HepG2 (cell line): Measurements from ENCODE around the gene COX6A2. TPM values are rescaled to one million over a fixed set of nuclear protein-coding genes. Genes with fewer than 3 reads are reported as not detected.

Experiments
- ATAC-seq: fragments of 200-7000 bp; cut with Tn5 transposase; 3 replicates; pipeline ENCODE4 v1.9.1; 2020; ENCODE audit warnings: mild to moderate bottlenecking, moderate library complexity
- BruUV-seq: library from RNA; stranded (reverse); fragments of 400-500 nt; replicated peaks from 2 replicates; lab custom pipeline; 2021; lab: Mats Ljungman, UMichigan
- CTCF ChIA-PET: fragments of 300-600 bp; formaldehyde crosslinking; extraction: SDS; loops from one replicate; lab custom pipeline; 2021; ENCODE audit warnings: low total read pairs, inconsistent platforms, low intra/inter-chr PET ratio; lab: Yijun Ruan, JAX
- POLR2A ChIA-PET: fragments of 350-600 bp; sonication (Branson Sonifier 250); formaldehyde crosslinking; loops from one replicate; lab custom pipeline; 2020; ENCODE audit warnings: antibody characterized with exemption, inconsistent platforms; lab: Yijun Ruan, JAX
- DNase-seq: peaks from one replicate; pipeline ENCODE4 v3.0.0-alpha.2; 2015; ENCODE audit warnings: low spot score
- FAIRE-seq: peaks from 3 replicates; lab custom pipeline; 2011; peaks lifted over from hg19 to GRCh38; lab: Jason Lieb, UNC
- H2AFZ ChIP-seq: one replicate; pipeline ENCODE4 v1.6.1; 2011; ENCODE audit warnings: low read length, inconsistent platforms
- H3K27ac ChIP-seq: fragments of 300-600 bp; 3 replicates; pipeline ENCODE4 v1.8.0; 2011; ENCODE audit warnings: mixed run types, mild to moderate bottlenecking, mixed read lengths, low read length, inconsistent platforms; ENCODE audit not compliant: insufficient read depth; ENCODE audit errors: extremely low read length
- H3K27me3 ChIP-seq, 2 experiments: fragments of 200-600 bp in 1 of 2; 2 replicates in 1 of 2; 3 replicates in 1 of 2; pipeline versions ENCODE4 v1.6.0 to v1.8.0; 2011; ENCODE audit warnings: low read length in 2 of 2, mild to moderate bottlenecking in 2 of 2, moderate library complexity in 2 of 2, inconsistent platforms in 1 of 2; ENCODE audit not compliant: insufficient read depth in 2 of 2, control insufficient read depth in 1 of 2
- H3K36me3 ChIP-seq, 2 experiments: fragments of 200-600 bp in 1 of 2; replicated peaks in 1 of 2; 2 replicates in 1 of 2; 3 replicates in 1 of 2; pipeline versions ENCODE4 v1.5.1 to v1.8.0; 2011; ENCODE audit warnings: low read length in 2 of 2, inconsistent platforms in 1 of 2; ENCODE audit not compliant: insufficient read depth in 2 of 2, control insufficient read depth in 1 of 2
- H3K4me1 ChIP-seq: 2 replicates; pipeline ENCODE4 v1.5.1; 2012; ENCODE audit warnings: low read length, inconsistent platforms; ENCODE audit not compliant: insufficient read depth
- H3K4me2 ChIP-seq: 2 replicates; pipeline ENCODE4 v1.6.0; 2011; ENCODE audit warnings: low read depth, low read length, inconsistent platforms
- H3K4me3 ChIP-seq, 3 experiments: fragments of 200-600 bp in 1 of 3; sonication (generic), shearing (Covaris generic) in 1 of 3; replicated peaks in 1 of 3; 2 replicates each; pipeline ENCODE4 v1.5.1; 2011 to 2016; ENCODE audit warnings: low read length in 3 of 3, inconsistent platforms in 2 of 3, low read depth in 2 of 3, mild to moderate bottlenecking in 2 of 3, control low read depth in 1 of 3, mixed read lengths in 1 of 3; ENCODE audit not compliant: insufficient read depth in 1 of 3
- H3K79me2 ChIP-seq: one replicate; pipeline ENCODE4 v1.6.1; 2011; ENCODE audit warnings: low read length, inconsistent platforms; ENCODE audit not compliant: insufficient read depth
- H3K9ac ChIP-seq: 2 replicates; pipeline ENCODE4 v1.6.0; 2011; ENCODE audit warnings: mild to moderate bottlenecking, low read depth, low read length, inconsistent platforms; ENCODE audit not compliant: insufficient read depth
- H3K9me3 ChIP-seq: 2 replicates; pipeline ENCODE4 v1.5.1; 2012; ENCODE audit warnings: mild to moderate bottlenecking, low read length
- H4K20me1 ChIP-seq: 2 replicates; pipeline ENCODE4 v1.6.0; 2011; ENCODE audit warnings: inconsistent platforms, mild to moderate bottlenecking, low read length, moderate library complexity; ENCODE audit not compliant: insufficient read depth
- FOXK1 ChIP-seq: sonication (generic); formaldehyde crosslinking; IDR thresholded peaks from 2 replicates; pipeline ENCODE4 v1.4.0; 2020; ENCODE audit warnings: low read depth, missing genetic modification reagents, borderline replicate concordance
- NR3C1 ChIP-seq: sonication (generic); formaldehyde crosslinking; IDR thresholded peaks from 2 replicates; pipeline ENCODE4 v1.4.0; 2020; ENCODE audit warnings: missing genetic modification reagents
- RFX3 ChIP-seq: IDR thresholded peaks from 2 replicates; pipeline ENCODE4 v1.6.1; 2016; ENCODE audit warnings: missing biosample characterization, missing genetic modification reagents
- SAP130 ChIP-seq: IDR thresholded peaks from 2 replicates; pipeline ENCODE4 v1.6.1; 2016; ENCODE audit warnings: low read depth
- ZNF180 ChIP-seq: sonication (generic); formaldehyde crosslinking; IDR thresholded peaks from 2 replicates; pipeline ENCODE4 v1.4.0; 2020; ENCODE audit warnings: low read depth, missing genetic modification reagents, borderline replicate concordance
- ZNF674 ChIP-seq: sonication (generic); formaldehyde crosslinking; IDR thresholded peaks from 2 replicates; pipeline ENCODE4 v1.5.0; 2020; ENCODE audit warnings: low read depth, mild to moderate bottlenecking, missing genetic modification reagents
- WGBS: methylation state at CpG from one replicate; pipeline ENCODE4 v1.1.6; 2017; ENCODE audit warnings: low lambda C conversion rate; 5-methylcytosine and 5-hydroxymethylcytosine counted together
- in situ Hi-C: cut with HindIII; loops from 2 replicates; pipeline ENCODE4 v1.10.0; 2017; ENCODE audit warnings: low pct_unique_long_range_greater_than_20kb; ENCODE audit not compliant: extremely low pct_ligation_motif_present
- intact Hi-C: fragments of 100-400 bp; cut with micrococcal nuclease; formaldehyde crosslinking; loops from one replicate; pipeline ENCODE4 v1.10.0; 2022; ENCODE audit not compliant: unreplicated experiment
- polyA plus RNA-seq, 8 experiments: library from polyadenylated mRNA; depleted of rRNA in 3 of 8; stranded (reverse) in 7 of 8; unstranded in 1 of 8; fragments of >200 nt; fragmentation: Illumina TruSeq in 4 of 8; extraction: Trizol in 4 of 8; gene quantifications; 2 replicates each; pipeline versions ENCODE4 v1.2.1 to v1.2.3, GENCODE V29; 2011 to 2016; ENCODE audit warnings: low read depth in 4 of 8, missing spikeins in 1 of 8, mixed read lengths in 1 of 8; ENCODE audit not compliant: insufficient read depth in 1 of 8
- total RNA-seq, 5 experiments: library from RNA; depleted of rRNA; stranded (reverse); fragments of >200 nt; fragmentation: Illumina TruSeq; extraction: Trizol; gene quantifications; 2 replicates each; pipeline ENCODE4 v1.2.3, GENCODE V29; 2016; ENCODE audit warnings: low read depth in 1 of 5
- TF ChIP-seq, protein P1 (sequence below), 2 experiments: fragments of 450-650 bp in 1 of 2; sonication (generic) in 1 of 2; formaldehyde crosslinking in 1 of 2; IDR thresholded peaks; 2 replicates each; pipeline versions ENCODE4 v1.6.1 to v1.8.0; 2016 to 2022; ENCODE audit warnings: antibody characterized with exemption in 1 of 2, mild to moderate bottlenecking in 1 of 2, missing genetic modification reagents in 1 of 2
- TF ChIP-seq, protein P2 (sequence below): sonication (generic); formaldehyde crosslinking; IDR thresholded peaks from 2 replicates; pipeline ENCODE4 v1.5.1; 2020; ENCODE audit warnings: mild to moderate bottlenecking, missing genetic modification reagents, borderline replicate concordance
- TF ChIP-seq, protein P3 (sequence below): sonication (generic); formaldehyde crosslinking; IDR thresholded peaks from 2 replicates; pipeline ENCODE4 v1.4.0; 2020; ENCODE audit warnings: missing genetic modification reagents

The COX6A2 gene
- total and polyA plus RNA-seq, 2 of the 13 experiments (the other 11 are each of a cell fraction or from before 2014, with no cell fraction given), result not detected

DNA sequence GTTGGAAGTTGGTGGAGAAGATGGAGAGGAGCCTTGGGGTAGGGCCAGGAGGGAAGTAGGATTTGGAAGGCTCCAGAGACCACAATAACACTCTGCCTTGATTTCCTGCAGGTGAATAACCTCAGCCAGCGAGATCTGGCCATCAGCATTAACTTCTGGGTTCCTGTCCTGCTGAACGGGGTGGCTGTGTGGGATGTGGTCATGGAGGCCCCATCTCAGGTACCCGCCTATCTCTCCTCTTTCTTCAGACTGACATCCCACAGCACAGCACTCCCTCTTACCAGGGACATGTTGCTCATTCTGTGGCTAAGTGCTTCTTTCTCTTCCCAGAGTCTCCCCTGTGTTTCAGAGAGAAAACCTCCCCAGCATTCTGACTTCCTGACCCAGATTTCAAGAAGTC is 4.9 kb downstream of the COX6A2 start:
- in situ Hi-C loops (no loop called here), intact Hi-C loops (no loop called here)
- DNase-seq, result no peak
- no TSS peak for BruUV-seq
- H3K9ac ChIP-seq, result no peak overlapping the region
- WGBS, result 0% methylated on average over 3 of the region's 3 CpGs
- no peaks in the 10 kb centered on the region for H3K9me3 ChIP-seq
- no peak for FAIRE-seq
- H3K27ac ChIP-seq, result no peak overlapping the region
- peaks cover 0 to 18% of the 10 kb centered on the region in 2 experiments; a peak in 4 of 5 replicates for H3K27me3 ChIP-seq
- ATAC-seq, result no peak
- H3K4me3 ChIP-seq, result no peak overlapping the region
- H3K4me1 ChIP-seq, result no peaks in the 10 kb centered on the region
- H3K36me3 ChIP-seq, result no peaks in the 10 kb centered on the region
- ChIA-PET POLR2A (no interaction called here), CTCF (no interaction called here)
- no peak overlapping the region for H2AFZ ChIP-seq
- no peaks in the 10 kb centered on the region for H4K20me1 ChIP-seq
- H3K79me2 ChIP-seq, result no peaks in the 10 kb centered on the region
- no peak overlapping the region for H3K4me2 ChIP-seq
- TF ChIP-seq SAP130 (CRISPR knock-in tag) (no peak), ZNF180 (CRISPR knock-in tag) (no peak), RFX3 (CRISPR knock-in tag) (no peak), FOXK1 (no peak), ZNF674 (CRISPR knock-in tag) (no peak), NR3C1 (CRISPR knock-in tag) (no peak)
- TF ChIP-seq, protein P1, sequence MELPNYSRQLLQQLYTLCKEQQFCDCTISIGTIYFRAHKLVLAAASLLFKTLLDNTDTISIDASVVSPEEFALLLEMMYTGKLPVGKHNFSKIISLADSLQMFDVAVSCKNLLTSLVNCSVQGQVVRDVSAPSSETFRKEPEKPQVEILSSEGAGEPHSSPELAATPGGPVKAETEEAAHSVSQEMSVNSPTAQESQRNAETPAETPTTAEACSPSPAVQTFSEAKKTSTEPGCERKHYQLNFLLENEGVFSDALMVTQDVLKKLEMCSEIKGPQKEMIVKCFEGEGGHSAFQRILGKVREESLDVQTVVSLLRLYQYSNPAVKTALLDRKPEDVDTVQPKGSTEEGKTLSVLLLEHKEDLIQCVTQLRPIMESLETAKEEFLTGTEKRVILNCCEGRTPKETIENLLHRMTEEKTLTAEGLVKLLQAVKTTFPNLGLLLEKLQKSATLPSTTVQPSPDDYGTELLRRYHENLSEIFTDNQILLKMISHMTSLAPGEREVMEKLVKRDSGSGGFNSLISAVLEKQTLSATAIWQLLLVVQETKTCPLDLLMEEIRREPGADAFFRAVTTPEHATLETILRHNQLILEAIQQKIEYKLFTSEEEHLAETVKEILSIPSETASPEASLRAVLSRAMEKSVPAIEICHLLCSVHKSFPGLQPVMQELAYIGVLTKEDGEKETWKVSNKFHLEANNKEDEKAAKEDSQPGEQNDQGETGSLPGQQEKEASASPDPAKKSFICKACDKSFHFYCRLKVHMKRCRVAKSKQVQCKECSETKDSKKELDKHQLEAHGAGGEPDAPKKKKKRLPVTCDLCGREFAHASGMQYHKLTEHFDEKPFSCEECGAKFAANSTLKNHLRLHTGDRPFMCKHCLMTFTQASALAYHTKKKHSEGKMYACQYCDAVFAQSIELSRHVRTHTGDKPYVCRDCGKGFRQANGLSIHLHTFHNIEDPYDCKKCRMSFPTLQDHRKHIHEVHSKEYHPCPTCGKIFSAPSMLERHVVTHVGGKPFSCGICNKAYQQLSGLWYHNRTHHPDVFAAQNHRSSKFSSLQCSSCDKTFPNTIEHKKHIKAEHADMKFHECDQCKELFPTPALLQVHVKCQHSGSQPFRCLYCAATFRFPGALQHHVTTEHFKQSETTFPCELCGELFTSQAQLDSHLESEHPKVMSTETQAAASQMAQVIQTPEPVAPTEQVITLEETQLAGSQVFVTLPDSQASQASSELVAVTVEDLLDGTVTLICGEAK (IDR thresholded peaks at IDR 0.05), result no peak
- TF ChIP-seq, protein P1 (CRISPR knock-in tag; IDR thresholded peaks at IDR 0.05), result no peak
- TF ChIP-seq, protein P2, sequence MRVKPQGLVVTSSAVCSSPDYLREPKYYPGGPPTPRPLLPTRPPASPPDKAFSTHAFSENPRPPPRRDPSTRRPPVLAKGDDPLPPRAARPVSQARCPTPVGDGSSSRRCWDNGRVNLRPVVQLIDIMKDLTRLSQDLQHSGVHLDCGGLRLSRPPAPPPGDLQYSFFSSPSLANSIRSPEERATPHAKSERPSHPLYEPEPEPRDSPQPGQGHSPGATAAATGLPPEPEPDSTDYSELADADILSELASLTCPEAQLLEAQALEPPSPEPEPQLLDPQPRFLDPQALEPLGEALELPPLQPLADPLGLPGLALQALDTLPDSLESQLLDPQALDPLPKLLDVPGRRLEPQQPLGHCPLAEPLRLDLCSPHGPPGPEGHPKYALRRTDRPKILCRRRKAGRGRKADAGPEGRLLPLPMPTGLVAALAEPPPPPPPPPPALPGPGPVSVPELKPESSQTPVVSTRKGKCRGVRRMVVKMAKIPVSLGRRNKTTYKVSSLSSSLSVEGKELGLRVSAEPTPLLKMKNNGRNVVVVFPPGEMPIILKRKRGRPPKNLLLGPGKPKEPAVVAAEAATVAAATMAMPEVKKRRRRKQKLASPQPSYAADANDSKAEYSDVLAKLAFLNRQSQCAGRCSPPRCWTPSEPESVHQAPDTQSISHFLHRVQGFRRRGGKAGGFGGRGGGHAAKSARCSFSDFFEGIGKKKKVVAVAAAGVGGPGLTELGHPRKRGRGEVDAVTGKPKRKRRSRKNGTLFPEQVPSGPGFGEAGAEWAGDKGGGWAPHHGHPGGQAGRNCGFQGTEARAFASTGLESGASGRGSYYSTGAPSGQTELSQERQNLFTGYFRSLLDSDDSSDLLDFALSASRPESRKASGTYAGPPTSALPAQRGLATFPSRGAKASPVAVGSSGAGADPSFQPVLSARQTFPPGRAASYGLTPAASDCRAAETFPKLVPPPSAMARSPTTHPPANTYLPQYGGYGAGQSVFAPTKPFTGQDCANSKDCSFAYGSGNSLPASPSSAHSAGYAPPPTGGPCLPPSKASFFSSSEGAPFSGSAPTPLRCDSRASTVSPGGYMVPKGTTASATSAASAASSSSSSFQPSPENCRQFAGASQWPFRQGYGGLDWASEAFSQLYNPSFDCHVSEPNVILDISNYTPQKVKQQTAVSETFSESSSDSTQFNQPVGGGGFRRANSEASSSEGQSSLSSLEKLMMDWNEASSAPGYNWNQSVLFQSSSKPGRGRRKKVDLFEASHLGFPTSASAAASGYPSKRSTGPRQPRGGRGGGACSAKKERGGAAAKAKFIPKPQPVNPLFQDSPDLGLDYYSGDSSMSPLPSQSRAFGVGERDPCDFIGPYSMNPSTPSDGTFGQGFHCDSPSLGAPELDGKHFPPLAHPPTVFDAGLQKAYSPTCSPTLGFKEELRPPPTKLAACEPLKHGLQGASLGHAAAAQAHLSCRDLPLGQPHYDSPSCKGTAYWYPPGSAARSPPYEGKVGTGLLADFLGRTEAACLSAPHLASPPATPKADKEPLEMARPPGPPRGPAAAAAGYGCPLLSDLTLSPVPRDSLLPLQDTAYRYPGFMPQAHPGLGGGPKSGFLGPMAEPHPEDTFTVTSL, result no peak
- TF ChIP-seq, protein P3, sequence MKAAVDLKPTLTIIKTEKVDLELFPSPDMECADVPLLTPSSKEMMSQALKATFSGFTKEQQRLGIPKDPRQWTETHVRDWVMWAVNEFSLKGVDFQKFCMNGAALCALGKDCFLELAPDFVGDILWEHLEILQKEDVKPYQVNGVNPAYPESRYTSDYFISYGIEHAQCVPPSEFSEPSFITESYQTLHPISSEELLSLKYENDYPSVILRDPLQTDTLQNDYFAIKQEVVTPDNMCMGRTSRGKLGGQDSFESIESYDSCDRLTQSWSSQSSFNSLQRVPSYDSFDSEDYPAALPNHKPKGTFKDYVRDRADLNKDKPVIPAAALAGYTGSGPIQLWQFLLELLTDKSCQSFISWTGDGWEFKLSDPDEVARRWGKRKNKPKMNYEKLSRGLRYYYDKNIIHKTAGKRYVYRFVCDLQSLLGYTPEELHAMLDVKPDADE (CRISPR knock-in tag), result no peak
